Measurements from ENCODE around the gene NTM. TPM values are rescaled to one million over a fixed set of nuclear protein-coding genes. Genes with fewer than 3 reads are reported as not detected.

NTM gene
- total RNA-seq, 1 donor from 2014 or later = 3.4 TPM

- intact Hi-C loops (cut with DNase I) = no loop called here
These were observed 816.3 kb downstream of the NTM start for GRCh38 chr11:132186699-132187098.

GRCh38 chr11:132187386-132187785 is 817.0 kb downstream of the NTM start:
- DNase-seq (ENCODE audit: low spot score) = no peak
- intact Hi-C loops (cut with DNase I) = no loop called here

More at GRCh38 chr11:132186699-132187098, 816.3 kb downstream of the NTM start:
- no peak for DNase-seq (ENCODE audit: low spot score)

DNA sequence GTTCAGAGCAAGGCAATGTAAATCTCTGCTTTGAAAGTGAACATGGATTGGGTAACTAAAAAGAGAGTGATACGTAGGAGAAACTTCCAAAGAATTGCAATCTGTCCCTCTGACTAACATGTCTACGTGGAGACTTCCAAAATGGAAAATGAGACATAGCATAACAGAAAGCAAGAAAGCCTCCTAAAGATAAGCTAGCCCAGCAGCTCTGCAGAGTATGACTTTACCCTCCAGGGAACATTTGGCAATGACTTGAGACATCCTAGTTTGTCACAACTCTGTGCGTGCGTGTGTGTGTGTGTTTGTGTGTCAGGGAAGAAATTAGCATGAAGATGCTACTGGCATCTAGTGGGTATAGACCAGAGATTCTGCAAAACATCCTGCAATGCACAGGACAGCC is 817.4 kb downstream of the NTM start:
- intact Hi-C loops (cut with DNase I) = no loop called here
- no peak for DNase-seq (ENCODE audit: low spot score)

DNA sequence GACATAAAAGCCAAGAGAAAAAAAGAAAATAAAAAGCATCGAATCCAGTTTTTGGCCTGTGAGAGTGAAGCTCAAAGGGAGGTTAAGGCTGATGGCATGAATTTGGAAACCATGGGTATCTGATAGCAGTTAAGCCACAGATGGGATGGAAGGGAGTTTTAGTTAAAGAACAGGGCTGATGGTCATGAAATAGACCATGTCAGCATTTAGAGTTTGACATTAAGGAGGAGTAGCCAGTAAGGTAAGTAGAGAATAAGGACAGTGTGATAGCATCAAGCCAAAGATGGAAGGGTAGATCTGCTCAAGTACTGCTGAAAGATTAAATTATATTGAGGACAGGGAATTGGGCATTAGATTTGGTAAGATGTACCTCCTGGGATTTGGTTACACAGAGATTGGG is 826.5 kb downstream of the NTM start:
- intact Hi-C loops (cut with DNase I) = no loop called here
- no peak for DNase-seq (ENCODE audit: low spot score)

DNA sequence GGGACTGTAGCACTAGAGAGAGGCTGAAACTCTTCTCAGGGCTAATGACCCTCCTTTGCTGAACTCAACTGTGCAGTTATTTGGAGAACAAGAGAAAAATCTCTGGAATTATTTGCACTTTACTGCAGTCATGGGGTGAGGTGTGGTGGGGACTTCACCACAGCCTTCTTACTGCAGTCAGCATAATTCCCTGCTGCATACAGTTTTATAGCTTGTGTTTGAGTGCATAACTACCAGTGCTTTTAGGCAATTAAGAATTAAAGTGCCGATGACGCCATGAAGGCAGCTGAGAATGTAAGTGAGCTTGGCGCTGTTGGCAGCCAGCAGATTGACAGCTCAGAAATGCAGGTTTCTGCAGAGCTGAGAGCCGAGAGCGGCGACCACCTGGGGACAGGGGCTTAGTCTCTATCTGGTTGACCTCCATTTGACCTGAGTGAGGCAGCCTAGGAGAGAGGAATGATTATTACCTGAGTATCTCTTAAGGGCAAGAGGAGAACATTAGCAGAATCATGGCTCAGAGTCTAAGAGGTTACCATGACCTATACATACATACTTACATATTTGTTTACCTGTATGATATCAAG is 830.0 kb downstream of the NTM start:
- no peak for DNase-seq (ENCODE audit: low spot score)
- intact Hi-C loops (cut with DNase I) = no loop called here

GRCh38 chr11:132202621-132203020 is 832.2 kb downstream of the NTM start:
- no peak for DNase-seq (ENCODE audit: low spot score)
- intact Hi-C loops (cut with DNase I) = no loop called here

- no peak for DNase-seq (ENCODE audit: low spot score)
- intact Hi-C loops (cut with DNase I) = no loop called here
These were observed 834.6 kb downstream of the NTM start for GRCh38 chr11:132205006-132205405.

- intact Hi-C loops (cut with DNase I) = no loop called here
- no peak for DNase-seq (ENCODE audit: low spot score)
These were observed 835.1 kb downstream of the NTM start for GRCh38 chr11:132205496-132205895.

- no peak for DNase-seq (ENCODE audit: low spot score)
- intact Hi-C loops (cut with DNase I) = no loop called here
These were observed 836.6 kb downstream of the NTM start for GRCh38 chr11:132206993-132207392.

- DNase-seq (ENCODE audit: low spot score) = no peak
These were observed 838.2 kb downstream of the NTM start for GRCh38 chr11:132208477-132209055.

GRCh38 chr11:132211479-132211878 is 841.1 kb downstream of the NTM start:
- DNase-seq (ENCODE audit: low spot score) = no peak
- intact Hi-C loops (cut with DNase I) = no loop called here

More at GRCh38 chr11:132208477-132209055, 838.2 kb downstream of the NTM start:
- intact Hi-C loops (cut with DNase I) = no loop called here

GRCh38 chr11:132217856-132218255 is 847.4 kb downstream of the NTM start:
- intact Hi-C loops (cut with DNase I) = no loop called here
- no peak for DNase-seq (ENCODE audit: low spot score)

DNA sequence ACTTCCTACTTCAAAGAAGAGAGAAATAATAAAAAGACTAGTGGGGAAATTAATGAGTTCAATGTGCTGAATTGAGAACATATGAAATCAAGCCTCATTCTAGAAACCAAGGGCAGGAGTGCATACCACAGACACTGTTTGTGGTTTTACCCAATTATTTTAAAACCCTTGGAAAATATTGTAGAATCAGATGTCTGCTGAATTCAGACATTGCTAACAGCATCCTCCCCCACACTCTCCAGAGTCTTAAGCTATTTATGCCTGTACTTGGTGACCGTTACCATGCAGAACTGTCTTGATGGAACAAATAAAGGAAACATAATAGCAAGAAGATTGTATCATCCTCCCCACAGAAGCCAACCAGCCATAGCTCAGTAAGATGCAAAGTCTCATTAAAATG is 850.1 kb downstream of the NTM start:
- intact Hi-C loops (cut with DNase I) = no loop called here

GRCh38 chr11:132222345-132222744 is 851.9 kb downstream of the NTM start:
- intact Hi-C loops (cut with DNase I) = no loop called here
- DNase-seq (ENCODE audit: low spot score) = no peak

More for the DNA sequence above, 850.1 kb downstream of the NTM start:
- DNase-seq (ENCODE audit: low spot score) = no peak

GRCh38 chr11:132226522-132226921 is 856.1 kb downstream of the NTM start:
- no peak for DNase-seq (ENCODE audit: low spot score)
- intact Hi-C loops (cut with DNase I) = no loop called here

DNA sequence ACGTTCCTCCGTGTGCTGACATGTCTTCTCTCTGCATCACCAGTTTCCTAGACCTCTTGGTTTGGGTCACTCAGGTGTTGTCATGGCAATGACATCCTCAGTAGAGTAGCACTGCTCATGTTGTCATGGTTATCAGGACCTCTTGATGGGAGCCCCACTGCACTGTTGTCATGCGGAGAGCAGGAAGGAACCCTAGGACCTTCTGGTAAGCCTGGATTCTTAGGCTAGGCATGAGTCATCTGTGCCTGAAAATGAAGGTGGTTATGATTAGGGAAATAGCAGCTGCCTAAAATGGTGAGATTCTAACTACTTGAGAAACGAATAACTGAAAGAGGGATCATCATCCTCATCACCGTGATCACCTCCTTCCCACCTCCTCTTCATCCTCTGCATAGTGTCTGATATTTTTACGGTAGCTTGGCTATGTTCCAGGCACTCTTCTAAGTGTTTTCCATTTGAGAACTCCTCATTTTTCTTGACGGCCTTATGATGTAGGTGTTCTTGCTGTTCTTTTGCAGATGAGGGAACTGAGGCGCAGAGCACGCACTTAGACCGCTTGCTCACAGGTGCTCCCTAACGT is 858.4 kb downstream of the NTM start:
- intact Hi-C loops (cut with DNase I) = no loop called here
- no peak for DNase-seq (ENCODE audit: low spot score)

DNA sequence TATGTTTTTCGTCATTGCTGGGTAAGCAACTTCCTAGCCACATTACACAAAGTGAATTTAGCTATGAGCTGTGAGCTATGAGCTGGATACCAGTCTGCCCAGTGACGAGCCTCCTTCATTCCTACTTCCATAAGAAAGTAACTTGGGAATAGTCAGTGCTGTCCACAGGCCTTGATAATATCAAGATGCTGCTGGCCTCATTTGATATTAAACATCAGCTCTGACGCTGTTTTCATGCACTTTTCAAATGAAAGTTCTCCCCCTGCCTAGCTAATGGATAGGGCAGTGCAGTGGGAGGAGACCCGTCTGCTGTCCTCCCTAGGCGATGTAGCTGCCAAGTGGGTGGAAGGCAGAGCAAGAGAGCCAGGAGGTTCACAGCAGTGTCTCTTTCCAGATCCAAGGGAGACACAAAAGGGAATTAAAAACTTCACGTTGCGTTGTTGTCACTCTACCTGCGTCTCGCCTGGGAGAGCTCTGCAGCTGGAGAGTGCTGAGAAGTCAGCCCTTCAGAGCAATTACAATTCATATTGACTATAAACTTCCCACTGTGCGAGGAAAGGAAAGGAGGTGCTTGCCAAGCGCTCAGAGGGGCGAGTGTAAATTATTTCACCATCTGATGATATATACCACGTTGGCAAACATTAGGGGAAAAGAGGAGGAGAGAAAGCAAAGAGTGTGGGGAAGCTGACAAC is 861.4 kb downstream of the NTM start:
- intact Hi-C loops (cut with DNase I) = no loop called here
- DNase-seq (ENCODE audit: low spot score) = no peak

DNA sequence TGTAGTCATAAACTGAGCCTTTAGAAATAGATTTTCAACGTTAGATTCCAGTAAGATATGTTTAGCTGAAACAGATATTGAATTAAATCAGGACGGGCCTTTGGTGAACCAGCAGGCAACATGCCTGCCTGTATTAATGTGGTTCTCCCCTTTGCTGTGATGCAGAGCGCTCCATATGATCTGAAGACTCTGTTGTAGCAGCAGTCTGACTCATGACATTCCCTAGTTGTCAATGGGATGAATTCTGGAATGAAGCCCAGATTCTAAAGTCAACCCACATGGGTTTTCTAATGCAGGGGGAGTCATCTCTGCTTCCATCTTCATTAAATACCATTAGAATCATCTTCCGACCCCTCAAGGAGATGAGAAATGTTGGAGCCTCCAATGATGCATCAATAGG is 864.5 kb downstream of the NTM start:
- intact Hi-C loops (cut with DNase I) = no loop called here
- no peak for DNase-seq (ENCODE audit: low spot score)

GRCh38 chr11:132237781-132238180 is 867.4 kb downstream of the NTM start:
- no peak for DNase-seq (ENCODE audit: low spot score)
- intact Hi-C loops (cut with DNase I) = no loop called here

GRCh38 chr11:132238331-132238866 is 868.0 kb downstream of the NTM start:
- DNase-seq (ENCODE audit: low spot score) = no peak
- intact Hi-C loops (cut with DNase I) = no loop called here

GRCh38 chr11:132240374-132240773 is 870.0 kb downstream of the NTM start:
- intact Hi-C loops (cut with DNase I) = no loop called here
- DNase-seq (ENCODE audit: low spot score) = no peak
